Activated naive CD8-positive, alpha-beta T cell treated with anti-CD3 and anti-CD28 coated beads, Interleukin-2, amount 50 U/mL, for 24 hours (primary cell): Measurements from ENCODE around the gene LMF1.
"Not testable (repeated sequence)": the region's sequence is repeated elsewhere in the genome, so short reads cannot be mapped to it uniquely, and the experiment has no call there.

Experiments used
- ATAC-seq: fragments of 150-1000 bp; cut with Tn5 transposase; one replicate; pipeline ENCODE4 v1.10.0; 2021
- DNase-seq: peaks from one replicate; pipeline ENCODE4 v3.0.0; 2021
- H3K27ac Mint-ChIP-seq: one replicate; pipeline ENCODE4 v1.8.0; 2021; ENCODE audit warnings: mild to moderate bottlenecking, mixed read lengths
- H3K27me3 Mint-ChIP-seq: one replicate; pipeline ENCODE4 v1.8.0; 2021; ENCODE audit warnings: mixed read lengths
- H3K36me3 Mint-ChIP-seq: one replicate; pipeline ENCODE4 v1.8.0; 2021; ENCODE audit warnings: low read depth, mixed read lengths
- H3K4me1 Mint-ChIP-seq: one replicate; pipeline ENCODE4 v1.8.0; 2021; ENCODE audit warnings: mixed read lengths
- H3K4me3 Mint-ChIP-seq: one replicate; pipeline ENCODE4 v1.8.0; 2021; ENCODE audit warnings: mild to moderate bottlenecking, moderate library complexity, mixed read lengths
- H3K9me3 Mint-ChIP-seq: one replicate; pipeline ENCODE4 v1.8.0; 2021; ENCODE audit warnings: mixed read lengths

LMF1 gene

DNA sequence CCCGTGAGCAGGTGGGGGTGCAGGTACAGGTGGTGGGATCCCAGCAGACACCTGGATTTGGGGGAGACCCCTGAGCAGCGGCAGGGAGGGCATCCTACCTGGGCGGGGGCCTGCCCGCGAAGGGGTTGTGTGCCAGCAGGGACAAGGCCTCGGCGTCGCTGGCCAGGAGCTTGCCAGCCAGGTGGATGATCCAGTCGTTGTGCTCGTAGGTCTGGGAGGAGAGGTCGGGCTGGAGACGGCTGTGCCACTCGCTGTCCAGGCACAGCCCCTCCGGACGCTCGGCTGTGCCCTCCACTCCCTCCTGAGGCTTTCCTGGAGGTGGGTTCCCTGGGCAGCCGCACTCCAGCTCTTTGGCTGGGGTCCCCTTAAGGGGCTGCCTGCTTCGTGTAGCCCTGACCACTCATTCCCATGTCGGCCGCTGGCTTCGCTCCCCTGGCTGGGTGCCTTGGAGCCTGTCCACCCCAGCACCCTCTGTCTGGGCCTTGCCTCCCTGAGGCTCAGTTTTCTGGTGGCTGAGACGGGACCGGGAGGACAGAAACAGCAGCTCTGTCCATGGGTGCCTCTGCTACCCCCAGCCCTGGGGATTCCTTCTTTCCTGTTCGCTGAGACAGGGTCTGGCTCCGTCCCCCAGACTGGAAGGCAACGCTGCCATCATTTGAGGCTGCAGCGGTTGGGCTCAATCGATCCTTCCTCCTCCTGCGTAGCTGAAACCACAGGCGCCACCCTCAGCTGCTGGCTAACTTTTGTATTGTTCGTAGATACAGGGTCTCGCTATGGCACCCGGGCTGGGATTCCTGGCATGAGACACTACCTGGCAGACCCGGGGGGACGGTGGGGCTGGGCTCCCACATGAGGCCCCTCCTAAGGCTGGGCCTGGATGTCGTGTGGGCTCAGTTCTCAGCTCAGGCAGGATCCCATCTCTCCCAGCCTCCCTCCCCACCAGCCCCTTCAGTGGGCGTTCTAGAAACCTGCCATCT is 101.7 kb downstream of the LMF1 start:
- ATAC-seq (no peak), DNase-seq (no peak)
- Mint-ChIP-seq H3K4me3 (no peak overlapping the region), H3K27me3 (no peaks in the 10 kb centered on the region), H3K9me3 (no peaks in the 10 kb centered on the region), H3K36me3 (no peaks in the 10 kb centered on the region), H3K27ac (no peak overlapping the region), H3K4me1 (no peaks in the 10 kb centered on the region)

DNA sequence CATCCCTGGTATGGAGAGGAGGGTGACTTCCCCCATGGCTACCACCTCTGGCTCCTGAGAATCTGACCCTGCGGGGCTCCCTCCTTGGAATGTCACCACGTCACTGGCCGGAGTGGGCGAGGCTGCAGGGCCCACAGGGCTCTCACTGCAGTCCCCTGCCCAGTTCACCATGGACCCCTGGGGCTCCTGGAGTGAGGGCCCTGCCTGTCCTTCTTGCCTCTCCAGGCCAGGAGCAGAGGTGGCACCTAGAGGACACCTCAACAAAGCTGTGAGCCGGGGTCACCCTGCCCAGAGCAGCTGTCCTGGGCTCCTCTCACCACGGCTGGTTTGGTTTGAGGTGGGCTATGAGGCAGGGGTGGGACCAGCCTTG is 102.4 kb downstream of the LMF1 start:
- H3K27ac Mint-ChIP-seq = no peak overlapping the region
- no peaks in the 10 kb centered on the region for H3K4me1 Mint-ChIP-seq
- no peaks in the 10 kb centered on the region for H3K27me3 Mint-ChIP-seq
- H3K9me3 Mint-ChIP-seq = no peaks in the 10 kb centered on the region
- no peak for DNase-seq
- no peak overlapping the region for H3K4me3 Mint-ChIP-seq
- no peaks in the 10 kb centered on the region for H3K36me3 Mint-ChIP-seq
- ATAC-seq = no peak

DNA sequence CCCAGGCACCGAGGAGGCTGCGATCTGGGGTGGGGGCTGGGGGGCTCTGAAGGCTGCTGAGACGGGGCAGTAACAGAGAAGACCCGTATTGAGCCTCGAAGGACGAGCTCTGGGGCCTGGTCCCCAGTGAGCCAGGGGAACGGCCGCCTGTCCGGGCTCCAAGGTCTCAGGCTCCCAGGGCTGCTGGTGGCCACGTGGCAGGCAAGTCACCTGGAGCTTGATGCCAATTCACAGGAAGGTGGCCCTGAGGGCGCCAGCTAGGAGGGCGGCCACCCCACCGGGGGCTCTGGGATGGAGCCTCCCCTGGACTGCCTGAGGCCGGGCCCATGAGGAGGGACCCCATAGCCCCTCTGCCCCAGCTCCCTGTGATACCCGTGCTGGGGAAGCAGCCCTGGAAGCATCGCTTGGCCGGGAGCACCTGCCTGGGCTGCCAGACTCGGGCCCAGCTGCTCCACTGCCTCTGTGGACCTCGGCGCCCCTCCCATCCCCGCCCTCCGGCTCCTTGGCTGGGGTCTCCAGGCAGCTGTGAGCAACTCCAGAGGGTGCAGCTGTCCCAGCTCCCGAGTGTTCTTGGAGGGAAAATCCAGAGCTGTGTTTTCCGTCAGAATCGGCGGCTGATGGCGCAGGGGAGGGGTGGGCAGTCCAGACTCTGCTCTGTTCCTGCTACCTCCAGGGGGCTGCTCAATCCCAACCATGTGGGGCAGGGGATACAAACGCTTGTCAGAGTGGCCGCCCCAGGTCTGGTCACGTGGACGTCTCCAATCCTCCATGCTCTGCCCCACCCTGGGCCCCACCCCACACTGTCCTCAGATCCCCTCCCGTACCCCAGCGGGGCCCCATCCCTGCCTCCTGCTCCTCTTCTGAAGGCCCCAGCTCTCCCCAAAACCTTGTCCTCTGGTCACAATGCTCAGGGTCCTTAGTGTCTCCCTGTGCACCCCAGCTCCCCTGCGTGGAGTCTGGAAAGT is 103.1 kb downstream of the LMF1 start:
- H3K4me3 Mint-ChIP-seq = no peak overlapping the region
- H3K4me1 Mint-ChIP-seq = no peaks in the 10 kb centered on the region

DNA sequence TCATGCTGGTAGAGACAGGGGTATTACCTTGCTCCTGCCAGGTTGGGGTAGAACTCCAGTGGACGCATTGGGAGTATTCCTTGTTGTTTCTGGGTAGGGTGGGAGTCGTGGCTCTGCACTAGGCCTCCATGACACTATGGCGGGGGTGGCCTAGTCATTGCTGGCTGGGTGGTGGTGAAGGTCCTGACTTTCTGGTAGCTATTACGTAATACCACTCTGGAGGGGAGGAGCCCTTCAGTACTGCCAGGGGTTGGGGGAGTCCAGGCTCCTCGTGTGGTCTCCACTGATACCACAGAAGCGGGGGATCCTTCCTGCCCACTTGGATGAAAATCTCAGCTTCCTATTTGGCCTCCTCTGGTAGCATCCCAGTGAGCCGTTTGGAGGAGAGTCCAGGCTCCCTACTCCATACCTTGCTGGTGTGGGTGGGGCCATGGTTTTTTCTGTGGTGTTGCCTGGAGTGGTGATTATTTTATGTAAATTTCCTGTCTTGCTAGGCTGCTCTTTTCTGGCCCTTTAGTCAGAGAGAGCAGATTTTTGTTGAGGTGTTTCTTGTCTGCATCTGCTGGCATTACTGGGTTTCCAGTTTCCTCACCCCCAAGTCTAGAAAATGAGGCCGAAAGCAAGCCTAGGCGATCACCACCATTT is 104.4 kb downstream of the LMF1 start:
- H3K4me3 Mint-ChIP-seq = no peak overlapping the region
- DNase-seq (no peak), ATAC-seq (no peak)
- no peaks in the 10 kb centered on the region for H3K27me3 Mint-ChIP-seq
- peaks cover 6% of the 10 kb centered on the region for H3K9me3 Mint-ChIP-seq
- no peak overlapping the region for H3K27ac Mint-ChIP-seq
- H3K36me3 Mint-ChIP-seq = no peaks in the 10 kb centered on the region
- no peaks in the 10 kb centered on the region for H3K4me1 Mint-ChIP-seq

More for the DNA sequence above, 103.1 kb downstream of the LMF1 start:
- H3K36me3 Mint-ChIP-seq = no peaks in the 10 kb centered on the region
- DNase-seq = no peak
- H3K27ac Mint-ChIP-seq = no peak overlapping the region
- no peak for ATAC-seq
- no peaks in the 10 kb centered on the region for H3K27me3 Mint-ChIP-seq
- H3K9me3 Mint-ChIP-seq = no peaks in the 10 kb centered on the region

DNA sequence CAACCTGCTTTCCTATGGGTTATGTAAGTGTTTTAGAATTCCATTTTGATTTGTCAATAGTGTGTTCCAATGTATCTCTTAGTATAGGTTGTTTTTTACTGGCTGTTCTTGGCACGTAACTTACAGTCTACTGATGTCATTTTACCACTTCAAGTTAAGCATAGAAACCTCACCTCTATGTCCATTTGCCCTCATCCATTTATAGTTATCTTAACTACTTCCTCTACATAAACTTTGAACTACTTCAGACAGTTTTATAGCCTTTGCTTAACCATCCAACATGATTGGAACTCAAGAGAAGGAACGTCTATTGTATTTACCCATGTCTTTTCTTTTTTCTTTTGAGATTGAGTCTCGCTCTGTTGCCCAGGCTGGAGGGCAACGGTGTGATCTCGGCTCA is 105.8 kb downstream of the LMF1 start:
- DNase-seq = no peak
- Mint-ChIP-seq H3K9me3 (peaks cover 14% of the 10 kb centered on the region), H3K4me1 (no peaks in the 10 kb centered on the region), H3K27me3 (no peaks in the 10 kb centered on the region), H3K4me3 (no peak overlapping the region), H3K27ac (no peak overlapping the region), H3K36me3 (peaks cover 6% of the 10 kb centered on the region)
- no peak for ATAC-seq

DNA sequence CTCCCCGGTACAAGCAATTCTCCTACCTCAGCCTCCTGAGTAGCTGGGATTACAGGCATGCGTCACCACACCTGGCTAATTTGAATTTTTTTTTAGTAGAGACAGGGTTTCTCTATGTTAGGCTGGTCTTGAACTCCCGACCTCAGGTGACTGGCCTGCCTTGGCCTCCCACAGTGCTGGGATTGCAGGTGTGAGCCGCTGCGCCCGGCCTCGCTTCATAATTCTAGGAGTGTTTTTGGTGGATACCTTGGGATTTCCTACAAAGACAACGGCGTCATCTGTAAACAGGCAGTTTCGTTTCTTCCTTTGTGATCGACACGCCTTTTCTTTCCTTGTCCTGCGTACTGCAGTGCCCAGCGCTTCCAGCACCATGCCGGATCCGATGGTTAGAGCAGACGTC is 109.3 kb downstream of the LMF1 start:
- H3K27ac Mint-ChIP-seq = no peak overlapping the region

DNA sequence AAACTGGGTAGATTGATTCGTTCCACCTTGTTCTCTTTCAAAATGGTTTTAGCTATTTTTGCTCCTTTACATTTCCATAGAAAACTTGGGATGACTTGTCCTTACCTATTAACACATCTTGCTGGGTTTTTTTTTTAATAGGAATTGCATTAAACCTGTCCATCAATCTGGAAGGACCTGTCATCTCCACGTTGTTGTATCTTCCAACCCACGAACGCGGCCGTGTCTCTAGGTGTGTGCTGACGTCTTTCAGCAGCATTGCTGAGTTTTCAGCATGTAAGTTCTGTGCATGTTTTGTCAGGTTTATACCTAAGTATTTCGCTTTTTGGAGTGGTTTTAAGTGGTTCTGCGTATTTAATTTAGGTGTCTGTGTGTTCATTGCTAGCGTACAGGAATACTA is 109.9 kb downstream of the LMF1 start:
- no peak for ATAC-seq
- Mint-ChIP-seq H3K9me3 (peaks cover 14% of the 10 kb centered on the region), H3K4me3 (no peak overlapping the region), H3K4me1 (no peaks in the 10 kb centered on the region), H3K27ac (no peak overlapping the region), H3K27me3 (no peaks in the 10 kb centered on the region), H3K36me3 (peaks cover 8% of the 10 kb centered on the region)
- no peak for DNase-seq

More for the DNA sequence above, 109.3 kb downstream of the LMF1 start:
- no peaks in the 10 kb centered on the region for H3K4me1 Mint-ChIP-seq
- no peak for DNase-seq
- no peak for ATAC-seq
- peaks cover 8% of the 10 kb centered on the region for H3K36me3 Mint-ChIP-seq
- H3K9me3 Mint-ChIP-seq = peaks cover 14% of the 10 kb centered on the region
- no peaks in the 10 kb centered on the region for H3K27me3 Mint-ChIP-seq
- H3K4me3 Mint-ChIP-seq = no peak overlapping the region

DNA sequence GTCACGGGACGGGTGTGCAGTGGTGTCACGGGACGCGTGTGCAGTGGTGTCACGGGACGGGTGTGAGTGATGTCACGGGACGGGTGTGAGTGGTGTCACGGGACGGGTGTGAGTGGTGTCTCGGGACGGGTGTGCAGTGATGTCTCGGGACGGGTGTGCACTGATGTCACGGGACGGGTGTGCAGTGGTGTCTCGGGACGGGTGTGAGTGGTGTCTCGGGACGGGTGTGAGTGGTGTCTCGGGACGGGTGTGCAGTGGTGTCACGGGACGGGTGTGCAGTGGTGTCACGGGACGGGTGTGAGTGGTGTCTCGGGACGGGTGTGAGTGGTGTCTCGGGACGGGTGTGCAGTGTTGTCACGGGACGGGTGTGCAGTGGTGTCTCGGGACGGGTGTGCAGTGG is 111.8 kb downstream of the LMF1 start:
- H3K36me3 Mint-ChIP-seq, H3K27me3 Mint-ChIP-seq, H3K4me3 Mint-ChIP-seq, DNase-seq, H3K27ac Mint-ChIP-seq, H3K4me1 Mint-ChIP-seq, ATAC-seq: not testable (repeated sequence)
- peaks cover 14% of the 10 kb centered on the region for H3K9me3 Mint-ChIP-seq

DNA sequence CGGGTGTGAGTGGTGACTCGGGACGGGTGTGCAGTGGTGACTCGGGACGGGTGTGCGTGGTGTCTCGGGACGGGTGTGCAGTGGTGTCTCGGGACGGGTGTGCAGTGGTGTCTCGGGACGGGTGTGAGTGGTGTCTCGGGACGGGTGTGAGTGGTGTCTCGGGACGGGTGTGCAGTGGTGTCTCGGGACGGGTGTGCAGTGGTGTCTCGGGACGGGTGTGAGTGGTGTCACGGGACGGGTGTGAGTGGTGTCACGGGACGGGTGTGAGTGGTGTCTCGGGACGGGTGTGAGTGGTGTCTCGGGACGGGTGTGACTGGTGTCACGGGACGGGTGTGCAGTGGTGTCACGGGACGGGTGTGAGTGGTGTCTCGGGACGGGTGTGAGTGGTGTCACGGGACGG is 112.3 kb downstream of the LMF1 start:
- H3K27me3 Mint-ChIP-seq, DNase-seq, H3K4me1 Mint-ChIP-seq, H3K27ac Mint-ChIP-seq, H3K36me3 Mint-ChIP-seq, ATAC-seq, H3K4me3 Mint-ChIP-seq: not testable (repeated sequence)
- H3K9me3 Mint-ChIP-seq = peaks cover 14% of the 10 kb centered on the region

DNA sequence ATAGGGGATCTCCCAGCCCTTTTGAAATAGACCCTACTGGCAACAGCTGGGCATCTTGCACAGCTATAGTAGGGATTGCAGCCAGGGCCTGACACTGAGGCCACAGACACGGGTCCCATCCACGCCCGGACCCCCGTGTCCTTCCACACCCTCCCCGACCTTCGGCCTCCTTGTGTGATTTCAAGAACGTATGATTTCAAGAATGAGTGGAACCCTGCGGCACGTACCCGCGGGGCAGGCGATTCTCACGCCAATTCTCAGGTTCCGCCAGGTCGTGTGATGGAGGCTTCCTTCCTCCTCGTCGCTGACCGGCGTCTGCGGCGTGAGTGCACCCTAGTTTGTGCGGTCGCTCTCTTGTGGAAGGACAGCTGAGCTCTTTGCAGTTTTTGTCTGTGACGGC is 114.0 kb downstream of the LMF1 start:
- no peak for DNase-seq
- peaks cover 8% of the 10 kb centered on the region for H3K36me3 Mint-ChIP-seq
- no peaks in the 10 kb centered on the region for H3K27me3 Mint-ChIP-seq
- no peak overlapping the region for H3K4me3 Mint-ChIP-seq
- peaks cover 12% of the 10 kb centered on the region for H3K9me3 Mint-ChIP-seq
- no peak overlapping the region for H3K27ac Mint-ChIP-seq
- no peaks in the 10 kb centered on the region for H3K4me1 Mint-ChIP-seq
- ATAC-seq = no peak

DNA sequence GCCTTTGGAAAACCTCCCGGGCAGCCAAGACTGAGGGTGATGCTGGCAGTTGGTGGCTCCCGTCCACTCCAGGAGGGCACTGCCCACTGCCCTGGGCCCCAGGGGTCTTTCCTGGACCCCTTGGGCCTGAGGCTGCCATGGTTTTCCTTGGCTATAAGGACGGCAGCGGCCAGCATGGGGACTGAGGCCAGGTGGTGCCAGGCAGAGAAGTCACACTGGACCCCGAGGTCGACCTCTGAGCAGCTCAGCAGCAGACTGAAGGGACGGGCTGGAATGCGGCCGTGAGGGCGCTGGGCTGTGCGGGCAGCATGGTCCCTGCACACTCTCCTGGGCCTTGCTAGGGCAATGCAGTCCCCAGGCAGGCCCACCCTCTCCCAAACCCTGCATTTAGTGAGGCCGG is 114.7 kb downstream of the LMF1 start:
- no peak overlapping the region for H3K27ac Mint-ChIP-seq
- DNase-seq (no peak), ATAC-seq (no peak)
- H3K27me3 Mint-ChIP-seq = no peaks in the 10 kb centered on the region
- H3K9me3 Mint-ChIP-seq = peaks cover 8% of the 10 kb centered on the region
- peaks cover 8% of the 10 kb centered on the region for H3K36me3 Mint-ChIP-seq
- no peak overlapping the region for H3K4me3 Mint-ChIP-seq
- no peaks in the 10 kb centered on the region for H3K4me1 Mint-ChIP-seq

DNA sequence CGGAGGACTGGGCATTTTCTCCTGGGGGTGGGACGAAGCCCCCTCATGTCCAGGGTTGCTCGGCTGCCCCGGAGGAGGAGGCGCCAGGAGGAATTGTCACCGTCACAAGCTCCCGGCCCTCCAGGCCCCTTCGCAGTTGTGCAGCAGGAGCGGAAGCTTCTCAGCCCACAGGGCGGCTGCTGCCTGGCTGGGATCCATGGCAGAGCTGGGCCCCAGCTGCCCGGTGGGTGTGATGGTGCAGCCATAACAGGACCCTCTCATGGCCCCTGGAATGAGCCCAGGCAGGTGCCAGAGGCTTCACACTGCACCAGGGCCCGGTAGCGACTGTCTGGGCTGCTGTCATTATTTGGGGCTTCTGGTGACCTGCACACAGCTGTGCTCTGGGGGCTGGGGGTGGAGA is 115.3 kb downstream of the LMF1 start:
- DNase-seq = no peak
- Mint-ChIP-seq H3K9me3 (peaks cover 2% of the 10 kb centered on the region), H3K27ac (no peak overlapping the region)

DNA sequence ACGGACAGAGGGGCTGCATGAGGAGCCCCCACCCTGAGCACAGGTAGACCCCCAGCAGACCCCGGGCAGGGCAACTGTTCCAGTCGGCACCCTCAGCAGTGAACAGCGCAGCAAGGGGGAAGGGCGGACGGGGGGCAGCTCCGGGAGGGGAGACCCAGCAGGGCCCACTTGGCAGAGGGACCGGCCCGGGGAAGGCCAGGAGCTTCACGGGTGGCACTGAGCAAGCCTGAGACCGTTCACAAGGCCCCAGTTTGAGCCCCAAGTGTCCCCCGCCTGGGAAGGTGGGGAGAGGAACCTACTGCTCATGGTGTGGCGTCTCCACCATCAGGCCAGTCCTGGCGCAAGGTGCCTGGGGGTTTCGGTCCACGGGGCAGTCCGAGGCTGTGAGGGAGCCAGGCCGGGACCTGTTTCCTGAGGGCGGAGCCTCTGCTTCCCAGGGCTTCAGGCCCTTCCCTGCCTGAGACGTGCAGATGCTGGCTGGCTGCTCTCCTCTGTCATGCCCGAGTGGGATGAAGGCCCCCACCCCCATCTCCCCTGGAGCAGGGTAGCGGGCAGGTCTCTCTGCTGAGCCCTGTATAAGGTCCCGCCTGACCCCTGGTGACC is 115.9 kb downstream of the LMF1 start:
- no peak overlapping the region for H3K27ac Mint-ChIP-seq
- H3K27me3 Mint-ChIP-seq = no peaks in the 10 kb centered on the region
- DNase-seq (no peak), ATAC-seq (no peak)
- no peak overlapping the region for H3K4me3 Mint-ChIP-seq
- H3K9me3 Mint-ChIP-seq = no peaks in the 10 kb centered on the region
- H3K4me1 Mint-ChIP-seq = no peaks in the 10 kb centered on the region
- H3K36me3 Mint-ChIP-seq = peaks cover 2% of the 10 kb centered on the region

More for the DNA sequence above, 115.3 kb downstream of the LMF1 start:
- no peak for ATAC-seq
- H3K4me1 Mint-ChIP-seq = no peaks in the 10 kb centered on the region
- H3K4me3 Mint-ChIP-seq = no peak overlapping the region
- H3K36me3 Mint-ChIP-seq = peaks cover 2% of the 10 kb centered on the region
- no peaks in the 10 kb centered on the region for H3K27me3 Mint-ChIP-seq
